ENCODE data around the gene MAP1B.

The MAP1B gene

DNA sequence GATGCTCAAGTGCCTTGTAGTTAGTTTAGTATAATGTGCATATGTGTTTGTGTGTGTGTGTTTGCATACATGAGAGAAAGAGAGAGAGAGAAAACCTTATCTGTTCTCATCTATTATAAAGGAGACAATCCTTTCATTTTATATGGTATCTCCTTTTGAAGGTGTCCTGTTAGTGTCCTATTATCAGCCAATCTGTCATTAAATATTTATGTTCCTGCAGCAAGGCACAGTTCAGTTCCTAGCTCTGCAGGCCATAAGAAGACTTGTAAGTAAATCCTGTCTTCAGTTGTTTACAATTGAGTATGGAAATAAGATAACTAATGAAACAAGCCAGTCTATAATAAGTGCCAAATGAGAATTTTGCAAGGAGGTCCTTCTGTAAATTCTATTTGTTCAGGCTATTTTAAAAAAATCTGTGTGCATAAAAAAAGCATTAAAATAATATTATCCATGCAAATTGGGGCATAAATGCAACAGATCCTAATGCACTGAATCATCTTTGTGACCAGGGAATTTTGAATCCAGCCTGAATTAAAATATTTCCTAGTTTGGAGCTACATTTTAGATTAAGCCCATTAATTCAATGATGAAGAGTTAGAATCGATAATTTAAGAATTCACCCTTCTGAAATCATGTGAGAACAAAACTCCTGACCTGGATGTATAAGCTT lies 18.1 kb downstream of the MAP1B start:
- Mint-ChIP-seq H3K36me3 (ENCODE audit: insufficient read depth) (no peaks in the 10 kb centered on the region), H3K9me3 (no peaks in the 10 kb centered on the region), H3K27ac (ENCODE audit: low read depth) (no peak overlapping the region), H3K4me1 (no peaks in the 10 kb centered on the region), H3K27me3 (peaks cover 83% of the 10 kb centered on the region), H3K4me3 (no peak overlapping the region)
- DNase-seq (ENCODE audit: low spot score in 2 of 2) = no peak
- no peak for ATAC-seq (replicated peaks; ENCODE audit: extremely low read depth, poor library complexity, severe bottlenecking)

DNA sequence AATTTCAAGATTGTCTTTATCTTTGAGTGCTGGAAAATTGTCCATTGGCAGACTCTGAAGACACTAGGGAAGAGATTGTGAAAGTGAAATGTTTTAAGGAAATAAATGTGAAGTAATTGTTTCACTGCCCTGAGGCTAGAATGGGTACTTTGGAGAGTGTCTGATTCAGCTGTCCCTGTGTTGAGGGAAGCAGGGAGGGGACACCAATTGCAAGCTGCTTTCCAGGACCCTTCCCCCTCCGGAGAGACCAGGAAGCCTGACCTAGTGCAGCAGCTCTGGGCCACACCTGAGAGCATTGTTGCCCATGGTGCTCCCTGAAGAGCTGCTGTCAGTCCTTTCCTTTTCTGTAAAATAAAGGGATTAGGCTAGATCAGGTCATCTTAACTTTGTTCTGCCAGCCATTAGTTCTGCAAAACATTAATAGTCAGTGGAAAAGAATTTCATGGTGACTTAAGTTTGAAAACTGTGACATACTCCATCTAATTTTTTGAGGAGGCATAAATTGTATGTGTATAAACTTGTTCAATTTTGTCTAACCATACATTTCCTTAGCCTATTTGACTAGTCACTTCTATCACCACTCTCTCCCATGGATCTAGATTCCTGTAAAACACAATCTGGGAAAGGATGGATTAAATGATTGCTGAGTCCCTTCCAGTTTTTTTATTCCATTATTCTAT lies 18.8 kb downstream of the MAP1B start:
- Mint-ChIP-seq H3K27me3 (peaks cover 78% of the 10 kb centered on the region), H3K9me3 (no peaks in the 10 kb centered on the region), H3K27ac (ENCODE audit: low read depth) (no peak overlapping the region), H3K4me3 (no peak overlapping the region), H3K36me3 (ENCODE audit: insufficient read depth) (no peaks in the 10 kb centered on the region), H3K4me1 (no peaks in the 10 kb centered on the region)
- ATAC-seq (replicated peaks; ENCODE audit: extremely low read depth, poor library complexity, severe bottlenecking) (no peak), DNase-seq (ENCODE audit: low spot score in 2 of 2) (no peak)

DNA sequence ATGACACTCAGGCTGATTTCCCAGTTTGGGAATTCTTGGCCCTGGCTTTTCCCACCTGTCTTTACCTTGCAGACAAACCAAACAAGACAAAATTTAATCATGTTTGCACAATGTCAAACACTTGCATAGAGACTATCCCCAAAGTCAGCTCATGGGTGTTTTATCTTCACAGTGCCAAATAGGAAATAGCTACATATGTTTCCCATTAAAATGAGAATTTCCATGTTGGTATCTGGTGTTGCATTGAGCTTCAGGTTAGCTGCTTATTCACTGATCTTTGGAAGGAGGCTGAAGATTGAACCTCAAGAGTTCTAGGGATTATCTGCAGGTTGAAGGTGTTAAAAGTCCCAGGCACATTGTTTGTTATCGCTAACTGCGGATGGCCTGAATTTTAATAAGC lies 19.5 kb downstream of the MAP1B start:
- DNase-seq (ENCODE audit: low spot score in 2 of 2) (no peak), ATAC-seq (replicated peaks; ENCODE audit: extremely low read depth, poor library complexity, severe bottlenecking) (no peak)
- Mint-ChIP-seq H3K36me3 (ENCODE audit: insufficient read depth) (no peaks in the 10 kb centered on the region), H3K27me3 (peaks cover 73% of the 10 kb centered on the region), H3K4me1 (no peaks in the 10 kb centered on the region), H3K4me3 (no peak overlapping the region), H3K27ac (ENCODE audit: low read depth) (no peak overlapping the region), H3K9me3 (no peaks in the 10 kb centered on the region)

DNA sequence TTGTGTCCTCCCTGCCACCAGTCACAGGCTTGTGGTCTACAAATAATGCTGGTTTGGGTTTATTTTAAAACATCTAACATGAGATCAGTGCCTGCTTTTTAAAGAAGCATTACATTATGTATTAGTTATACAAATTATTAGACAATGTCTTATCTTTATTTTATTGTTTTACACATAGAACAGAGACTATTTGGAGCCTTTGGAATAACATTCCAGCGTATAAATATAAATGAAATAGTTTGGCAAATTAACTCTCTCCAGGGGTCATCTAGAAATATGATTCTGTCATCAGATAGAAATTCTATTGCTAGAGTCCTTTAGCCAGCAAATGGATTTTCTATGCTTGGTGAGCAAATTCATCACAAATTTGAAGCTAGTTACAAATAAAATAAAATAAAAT lies 22.4 kb downstream of the MAP1B start:
- Mint-ChIP-seq H3K27ac (ENCODE audit: low read depth) (no peak overlapping the region), H3K4me1 (no peaks in the 10 kb centered on the region), H3K27me3 (peaks cover 78% of the 10 kb centered on the region), H3K36me3 (ENCODE audit: insufficient read depth) (no peaks in the 10 kb centered on the region), H3K9me3 (no peaks in the 10 kb centered on the region), H3K4me3 (no peak overlapping the region)
- DNase-seq (ENCODE audit: low spot score in 2 of 2) (no peak), ATAC-seq (replicated peaks; ENCODE audit: extremely low read depth, poor library complexity, severe bottlenecking) (no peak)

DNA sequence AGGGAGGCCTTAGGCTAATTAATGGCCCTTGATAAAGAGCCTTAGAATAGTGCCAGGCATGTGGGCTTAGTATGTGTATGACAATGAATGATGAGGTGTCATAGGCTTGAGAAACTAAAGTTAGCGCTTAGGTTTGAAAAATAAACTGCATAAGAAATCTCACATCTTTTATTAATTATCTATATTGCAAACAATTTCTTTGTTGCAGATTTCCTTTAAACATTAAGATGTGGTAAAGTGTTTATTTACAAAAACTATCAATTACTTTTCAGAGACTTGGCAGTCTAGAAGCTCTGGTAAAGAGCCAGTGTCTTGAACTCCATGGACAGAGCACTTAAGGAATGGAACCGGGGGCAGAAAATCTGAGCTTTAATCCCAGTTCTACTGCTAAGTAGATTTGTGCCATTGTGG lies 23.1 kb downstream of the MAP1B start:
- no peak for DNase-seq (ENCODE audit: low spot score in 2 of 2)

DNA sequence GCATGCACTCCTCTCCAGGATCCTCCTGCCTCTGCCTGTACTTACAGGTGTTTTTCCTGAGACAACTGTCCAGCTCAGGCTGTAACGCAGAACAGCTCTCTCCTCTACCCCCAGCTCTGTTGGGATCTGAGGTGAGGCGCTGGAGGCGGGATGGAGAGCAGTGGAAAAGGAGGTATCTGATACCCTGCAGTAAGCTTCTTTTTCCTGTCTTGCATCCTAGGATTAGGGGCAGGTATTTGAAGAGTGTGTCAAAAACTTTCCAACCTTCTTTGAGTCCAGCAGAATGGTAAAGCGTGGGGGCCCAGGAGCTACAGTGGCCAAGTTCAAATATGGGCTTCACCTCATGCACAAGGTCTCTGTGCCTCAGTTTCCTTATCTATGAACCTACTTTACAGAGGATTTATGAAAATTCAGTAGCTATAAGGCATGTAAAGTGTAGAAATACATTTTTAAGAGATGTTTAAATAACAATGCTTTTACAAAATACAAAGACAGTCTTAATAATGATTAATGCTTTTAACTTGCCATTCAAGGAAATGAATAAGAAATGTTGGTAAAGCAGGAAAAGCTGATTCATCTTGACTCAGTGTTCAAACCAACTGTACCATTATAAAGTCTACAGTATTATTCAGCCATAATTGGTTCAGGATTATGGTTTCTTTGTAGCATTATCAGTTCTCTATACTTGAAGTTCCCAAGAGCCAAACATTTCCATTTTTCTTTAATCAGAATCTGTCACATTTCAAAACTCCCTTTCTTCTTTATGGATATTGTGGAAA lies 26.1 kb downstream of the MAP1B start:
- Mint-ChIP-seq H3K27me3 (peaks cover 53% of the 10 kb centered on the region), H3K27ac (ENCODE audit: low read depth) (no peak overlapping the region)
- no peak for DNase-seq (ENCODE audit: low spot score in 2 of 2)

More for the DNA sequence above, 23.1 kb downstream of the MAP1B start:
- Mint-ChIP-seq H3K36me3 (ENCODE audit: insufficient read depth) (no peaks in the 10 kb centered on the region), H3K4me3 (no peak overlapping the region), H3K9me3 (no peaks in the 10 kb centered on the region), H3K27me3 (peaks cover 78% of the 10 kb centered on the region), H3K27ac (ENCODE audit: low read depth) (no peak overlapping the region), H3K4me1 (no peaks in the 10 kb centered on the region)
- no peak for ATAC-seq (replicated peaks; ENCODE audit: extremely low read depth, poor library complexity, severe bottlenecking)

DNA sequence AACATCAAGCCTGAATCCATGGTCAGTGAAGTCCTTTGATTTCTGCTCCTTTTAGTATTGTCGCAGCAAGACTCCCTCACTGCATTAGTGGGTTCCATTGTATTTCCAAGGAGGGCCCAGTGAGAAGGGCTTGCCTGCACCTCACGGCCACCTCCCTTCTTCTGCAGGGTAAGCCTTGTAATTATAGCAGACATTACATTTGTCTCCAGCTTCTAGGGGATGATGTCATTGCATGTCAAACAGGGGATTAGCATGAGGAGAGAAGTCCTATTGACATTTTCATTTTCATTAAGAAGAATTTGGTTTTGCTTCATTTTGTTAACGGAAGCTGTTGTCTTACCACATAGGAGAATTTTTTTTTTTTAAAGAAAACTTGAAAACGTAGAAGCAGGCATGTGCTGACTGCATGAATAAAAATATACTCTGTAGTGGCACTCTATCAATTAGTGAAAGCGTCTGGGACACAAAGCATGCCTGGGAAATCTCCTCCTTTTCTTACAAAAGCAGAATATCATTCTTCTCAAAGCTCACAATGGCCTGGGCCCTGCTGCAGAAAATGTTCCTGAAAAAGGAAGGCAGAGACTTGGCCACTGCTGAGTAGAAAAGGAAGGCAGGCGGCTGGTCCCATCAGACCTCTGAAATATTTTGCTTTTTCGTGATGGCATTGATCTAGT lies 27.1 kb downstream of the MAP1B start:
- H3K4me3 Mint-ChIP-seq = no peak overlapping the region
- no peak for ATAC-seq (replicated peaks; ENCODE audit: extremely low read depth, poor library complexity, severe bottlenecking)
- no peak overlapping the region for H3K27ac Mint-ChIP-seq (ENCODE audit: low read depth)
- H3K9me3 Mint-ChIP-seq = no peaks in the 10 kb centered on the region
- peaks cover 7% of the 10 kb centered on the region for H3K4me1 Mint-ChIP-seq
- no peaks in the 10 kb centered on the region for H3K36me3 Mint-ChIP-seq (ENCODE audit: insufficient read depth)
- no peak for DNase-seq (ENCODE audit: low spot score in 2 of 2)
- peaks cover 55% of the 10 kb centered on the region for H3K27me3 Mint-ChIP-seq

More for the DNA sequence above, 26.1 kb downstream of the MAP1B start:
- Mint-ChIP-seq H3K9me3 (no peaks in the 10 kb centered on the region), H3K36me3 (ENCODE audit: insufficient read depth) (no peaks in the 10 kb centered on the region), H3K4me1 (no peaks in the 10 kb centered on the region), H3K4me3 (no peak overlapping the region)
- no peak for ATAC-seq (replicated peaks; ENCODE audit: extremely low read depth, poor library complexity, severe bottlenecking)

DNA sequence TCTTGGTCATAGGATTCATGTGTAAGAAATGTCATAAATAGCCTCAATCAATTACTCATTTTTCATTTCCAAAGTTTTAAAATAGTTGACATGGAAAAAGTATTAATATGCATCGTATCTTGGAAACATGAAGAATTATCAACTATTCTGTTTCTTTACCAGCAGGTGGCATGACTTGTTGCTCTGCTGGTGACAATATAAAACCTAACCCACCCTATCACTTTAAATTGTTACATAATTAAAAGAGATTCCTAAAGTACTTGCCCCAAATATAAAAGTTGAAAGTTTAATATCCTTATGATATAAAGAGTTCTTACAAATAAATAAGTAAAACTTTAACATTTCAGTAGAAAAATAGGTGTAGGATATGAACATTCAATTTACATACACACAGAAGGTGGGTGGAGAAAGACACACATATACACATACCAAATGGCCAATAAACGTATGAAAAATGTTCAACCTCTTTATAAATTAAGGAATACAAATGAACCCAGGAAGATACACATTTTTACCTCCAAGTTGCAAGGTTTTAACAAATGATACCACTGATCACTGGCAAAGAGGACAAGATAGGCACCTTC lies 30.6 kb downstream of the MAP1B start:
- Mint-ChIP-seq H3K27me3 (peaks cover 63% of the 10 kb centered on the region), H3K4me1 (peaks cover 9% of the 10 kb centered on the region), H3K4me3 (no peak overlapping the region), H3K36me3 (ENCODE audit: insufficient read depth) (no peaks in the 10 kb centered on the region), H3K9me3 (no peaks in the 10 kb centered on the region), H3K27ac (ENCODE audit: low read depth) (peak overlapping the region; percentile 16)
- ATAC-seq (replicated peaks; ENCODE audit: extremely low read depth, poor library complexity, severe bottlenecking) (no peak), DNase-seq (ENCODE audit: low spot score in 2 of 2) (no peak)

DNA sequence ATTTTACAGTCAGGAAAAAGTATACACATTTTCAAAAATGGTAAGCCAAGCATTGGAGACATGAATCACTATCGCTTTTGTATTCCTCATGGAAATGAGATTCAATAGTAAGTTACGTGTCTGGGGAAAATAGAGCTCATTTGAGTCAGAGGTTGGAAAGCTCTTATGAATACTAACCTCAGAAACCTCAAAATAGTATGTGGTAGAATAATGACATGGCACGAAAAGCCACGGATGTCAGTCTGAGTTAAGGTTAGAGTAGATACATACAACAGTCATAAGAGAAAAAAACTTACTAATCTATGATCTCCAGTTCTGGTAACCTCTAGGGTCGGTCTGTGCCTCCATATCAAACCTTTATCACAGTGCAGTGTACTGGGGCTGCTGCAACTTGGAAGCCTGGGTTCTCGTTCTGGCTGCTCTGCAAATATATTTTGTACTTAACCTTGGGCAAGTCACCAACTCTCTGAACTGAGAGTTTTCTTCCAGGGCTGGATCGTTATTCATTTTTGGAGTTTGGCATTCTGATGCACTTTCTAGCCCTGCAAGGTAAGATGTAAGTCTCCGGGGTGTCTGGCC lies 31.8 kb downstream of the MAP1B start:
- Mint-ChIP-seq H3K4me3 (no peak overlapping the region), H3K36me3 (ENCODE audit: insufficient read depth) (no peaks in the 10 kb centered on the region), H3K4me1 (peaks cover 9% of the 10 kb centered on the region), H3K27ac (ENCODE audit: low read depth) (no peak overlapping the region), H3K9me3 (no peaks in the 10 kb centered on the region), H3K27me3 (peaks cover 52% of the 10 kb centered on the region)
- ATAC-seq (replicated peaks; ENCODE audit: extremely low read depth, poor library complexity, severe bottlenecking) (peak; percentile 40), DNase-seq (ENCODE audit: low spot score in 2 of 2) (no peak)

DNA sequence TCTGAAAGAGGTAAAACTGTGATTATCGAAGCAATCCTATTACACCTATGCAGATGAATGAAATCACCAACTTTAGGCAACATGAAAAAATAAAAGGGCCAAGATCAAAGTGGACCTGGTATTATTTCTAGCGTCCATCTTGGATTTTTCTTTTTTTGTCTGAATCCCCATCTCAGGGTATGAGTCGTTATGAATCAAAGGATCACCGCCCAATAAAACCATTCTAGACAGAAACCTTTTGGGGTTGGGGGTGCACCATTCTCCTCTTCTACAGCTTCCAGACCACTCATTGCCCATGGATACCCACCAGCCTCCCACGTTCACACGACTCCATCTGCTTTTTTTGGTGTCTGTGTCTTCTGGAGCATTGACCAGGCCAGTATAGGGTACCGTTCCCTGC lies 33.4 kb downstream of the MAP1B start:
- ATAC-seq (replicated peaks; ENCODE audit: extremely low read depth, poor library complexity, severe bottlenecking) (no peak), DNase-seq (ENCODE audit: low spot score in 2 of 2) (no peak)
- Mint-ChIP-seq H3K27ac (ENCODE audit: low read depth) (no peak overlapping the region), H3K9me3 (no peaks in the 10 kb centered on the region), H3K27me3 (peaks cover 44% of the 10 kb centered on the region), H3K4me1 (peaks cover 9% of the 10 kb centered on the region), H3K36me3 (ENCODE audit: insufficient read depth) (no peaks in the 10 kb centered on the region), H3K4me3 (no peak overlapping the region)

DNA sequence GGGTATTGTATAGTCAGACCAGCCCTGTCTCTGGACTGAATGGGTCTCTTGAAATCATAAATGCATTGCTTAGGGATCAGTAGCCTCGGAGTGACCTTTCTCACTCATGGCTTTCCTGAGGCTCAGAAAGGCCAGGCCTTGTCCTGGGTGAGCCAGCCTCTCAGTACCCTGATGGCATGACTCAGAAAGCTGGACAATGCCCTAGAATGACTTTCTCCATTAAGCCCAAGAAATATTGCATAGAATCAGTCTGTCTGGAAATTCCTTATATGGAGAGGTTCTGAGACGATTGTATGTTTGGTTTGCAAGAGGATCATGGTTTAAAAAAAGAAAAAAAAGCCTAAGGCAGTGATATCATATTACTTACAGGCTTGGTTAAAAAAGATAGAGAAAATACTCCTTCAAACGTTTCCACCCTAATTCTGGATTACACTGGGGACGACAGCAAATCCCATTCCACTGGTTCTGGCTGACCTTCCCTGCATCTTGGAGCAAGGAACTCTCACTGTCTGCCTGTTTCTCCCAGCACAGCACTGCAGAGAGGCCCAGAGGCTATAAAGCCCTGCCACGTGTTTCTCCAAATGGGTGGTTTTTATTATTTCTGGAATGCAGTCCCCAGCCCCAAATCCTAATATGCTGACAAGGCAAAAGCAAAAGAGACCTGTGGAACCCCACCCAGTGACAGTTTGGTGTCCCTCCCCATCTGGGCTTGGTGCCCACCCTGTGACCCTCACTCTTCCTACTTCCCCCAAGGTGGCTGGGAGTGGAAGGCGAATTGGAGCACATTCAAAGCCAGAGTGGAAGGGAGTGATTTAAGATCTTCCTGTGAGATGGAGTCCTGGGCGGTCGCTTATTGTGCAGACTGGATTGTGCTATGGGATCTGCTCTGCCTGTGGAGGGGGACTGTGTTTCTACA lies 34.4 kb downstream of the MAP1B start:
- DNase-seq (ENCODE audit: low spot score in 2 of 2) (no peak), ATAC-seq (replicated peaks; ENCODE audit: extremely low read depth, poor library complexity, severe bottlenecking) (no peak)
- H3K27ac Mint-ChIP-seq (ENCODE audit: low read depth) = no peak overlapping the region
- peaks cover 9% of the 10 kb centered on the region for H3K4me1 Mint-ChIP-seq
- no peaks in the 10 kb centered on the region for H3K9me3 Mint-ChIP-seq
- no peak overlapping the region for H3K4me3 Mint-ChIP-seq
- no peaks in the 10 kb centered on the region for H3K36me3 Mint-ChIP-seq (ENCODE audit: insufficient read depth)
- H3K27me3 Mint-ChIP-seq = peaks cover 48% of the 10 kb centered on the region

All from central memory CD8-positive, alpha-beta T cell (primary cell).